Neural crest cell (in vitro differentiated cells): ENCODE measurements around the gene RASA2. TPM values are rescaled to one million over a fixed set of nuclear protein-coding genes. Genes with fewer than 3 reads are reported as not detected.
"Not testable (repeated sequence)": the region's sequence is repeated elsewhere in the genome, so short reads cannot be mapped to it uniquely, and the experiment has no call there.

Source experiments
- DNase-seq: peaks from one replicate; pipeline ENCODE4 v3.0.0; 2021; ENCODE audit warnings: low read depth, mixed read lengths, low spot score
- H3K27ac Mint-ChIP-seq: one replicate; pipeline ENCODE4 v1.8.0; 2021; ENCODE audit warnings: mild to moderate bottlenecking, mixed read lengths; ENCODE audit not compliant: unreplicated experiment
- H3K27me3 Mint-ChIP-seq: 2 replicates; pipeline ENCODE4 v1.8.0; 2021; ENCODE audit warnings: low read depth, mild to moderate bottlenecking, mixed read lengths
- H3K36me3 Mint-ChIP-seq: 2 replicates; pipeline ENCODE4 v1.8.0; 2021; ENCODE audit warnings: low read depth, mild to moderate bottlenecking, mixed read lengths
- H3K4me1 Mint-ChIP-seq: 2 replicates; pipeline ENCODE4 v1.8.0; 2021; ENCODE audit warnings: mixed read lengths
- H3K4me3 Mint-ChIP-seq: one replicate; pipeline ENCODE4 v1.8.0; 2021; ENCODE audit warnings: mild to moderate bottlenecking, mixed read lengths
- H3K9me3 Mint-ChIP-seq: 2 replicates; pipeline ENCODE4 v1.8.0; 2021; ENCODE audit warnings: mixed read lengths
- CTCF ChIP-seq: fragments of 200-600 bp; sonication (generic); conservative IDR thresholded peaks from 2 replicates; pipeline ENCODE4 v1.5.0; 2021; ENCODE audit warnings: antibody characterized with exemption, mild to moderate bottlenecking
- total RNA-seq: library from RNA; stranded (reverse); gene quantifications from 2 replicates; pipeline ENCODE4 v1.2.1, GENCODE V29; 2021

Gene RASA2
- total RNA-seq, 1 donor from 2014 or later, result 19.2 TPM

DNA sequence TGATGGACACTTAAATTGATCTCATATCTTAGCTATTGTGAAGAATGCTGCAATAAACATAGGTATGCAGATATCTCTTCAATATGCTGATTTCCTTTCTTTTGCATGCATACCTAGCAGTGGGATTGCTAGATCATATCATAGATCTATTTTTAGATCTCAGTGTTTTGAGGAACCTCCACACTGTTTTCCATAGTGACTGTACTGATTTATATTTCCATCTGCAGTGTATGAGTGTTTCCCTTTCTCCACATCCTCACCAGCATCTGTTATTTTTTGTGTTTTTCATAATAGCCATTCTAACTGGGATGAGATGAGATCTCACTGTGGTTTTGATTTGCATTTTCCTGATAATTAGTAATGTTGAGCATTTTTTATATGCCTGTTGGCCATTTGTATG is 17.1 kb upstream of the RASA2 start:
- Mint-ChIP-seq H3K4me1 (peaks cover 7% of the 10 kb centered on the region), H3K27me3 (no peaks in the 10 kb centered on the region), H3K9me3 (peaks cover 29% of the 10 kb centered on the region), H3K36me3 (peaks cover 7% of the 10 kb centered on the region), H3K4me3 (no peak overlapping the region), H3K27ac (no peak overlapping the region)
- no peak for TF ChIP-seq CTCF
- no peak for DNase-seq

- Mint-ChIP-seq H3K4me3 (no peak overlapping the region), H3K9me3 (peaks cover 25% of the 10 kb centered on the region), H3K27ac (no peak overlapping the region), H3K27me3 (no peaks in the 10 kb centered on the region), H3K36me3 (peaks cover 7% of the 10 kb centered on the region), H3K4me1 (no peaks in the 10 kb centered on the region)
- DNase-seq, result no peak
- TF ChIP-seq CTCF, result no peak
These were observed 15.7 kb upstream of the RASA2 start for GRCh38 chr3:141471160-141471559.

DNA sequence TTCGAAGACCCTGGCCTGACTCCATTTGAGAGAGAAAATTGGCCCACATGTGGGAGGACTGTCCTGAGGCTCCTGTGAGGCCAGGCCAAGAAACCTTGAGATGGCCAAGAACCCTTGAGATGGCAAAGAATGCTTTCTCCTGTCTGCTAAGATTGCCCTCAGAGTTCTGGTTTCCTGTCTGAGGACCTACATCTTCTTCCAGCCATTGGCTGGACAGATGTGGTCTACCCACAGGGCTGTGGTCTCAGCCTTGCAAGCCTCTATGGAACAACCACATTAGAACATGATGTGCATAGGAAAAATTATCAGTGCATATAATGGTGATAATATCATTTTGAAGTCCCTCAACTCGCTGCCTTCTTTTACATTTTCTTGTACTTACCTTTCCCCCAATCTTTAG is 10.8 kb upstream of the RASA2 start:
- no peaks in the 10 kb centered on the region for H3K4me1 Mint-ChIP-seq
- peaks cover 4% of the 10 kb centered on the region for H3K36me3 Mint-ChIP-seq
- no peak overlapping the region for H3K4me3 Mint-ChIP-seq
- peaks cover 8% of the 10 kb centered on the region for H3K27me3 Mint-ChIP-seq
- no peak overlapping the region for H3K27ac Mint-ChIP-seq
- DNase-seq, result no peak
- TF ChIP-seq CTCF, result no peak
- H3K9me3 Mint-ChIP-seq, result peaks cover 11% of the 10 kb centered on the region

- H3K4me1 Mint-ChIP-seq, result no peaks in the 10 kb centered on the region
These were observed 9.6 kb upstream of the RASA2 start for GRCh38 chr3:141477224-141477623.

DNA sequence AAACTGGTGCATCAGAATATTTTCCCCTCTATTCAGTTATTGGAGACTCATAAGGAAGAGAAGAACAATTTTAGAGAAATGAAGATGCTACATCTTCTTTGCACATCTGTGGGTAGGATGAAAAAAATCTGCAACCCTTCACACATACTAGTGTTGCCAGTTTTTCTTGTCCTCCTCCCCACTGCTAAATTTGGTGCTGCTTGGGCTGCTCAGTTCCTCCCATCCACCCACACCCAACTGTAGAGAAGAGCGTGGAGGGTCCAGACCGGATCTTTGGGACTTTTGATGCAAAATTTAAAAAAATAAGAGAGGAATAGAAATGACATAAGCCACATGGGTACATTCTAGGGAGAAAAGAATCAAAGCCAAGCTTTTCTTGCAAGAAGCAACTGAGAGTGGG is 8.7 kb upstream of the RASA2 start:
- no peak for DNase-seq
- peaks cover 8% of the 10 kb centered on the region for H3K27me3 Mint-ChIP-seq
- H3K36me3 Mint-ChIP-seq, result no peaks in the 10 kb centered on the region
- peaks cover 4% of the 10 kb centered on the region for H3K9me3 Mint-ChIP-seq
- TF ChIP-seq CTCF, result no peak
- no peaks in the 10 kb centered on the region for H3K4me1 Mint-ChIP-seq
- no peak overlapping the region for H3K4me3 Mint-ChIP-seq
- no peak overlapping the region for H3K27ac Mint-ChIP-seq

More at GRCh38 chr3:141477224-141477623, 9.6 kb upstream of the RASA2 start:
- no peak for TF ChIP-seq CTCF
- Mint-ChIP-seq H3K36me3 (peaks cover 2% of the 10 kb centered on the region), H3K27ac (no peak overlapping the region), H3K27me3 (peaks cover 8% of the 10 kb centered on the region), H3K9me3 (peaks cover 7% of the 10 kb centered on the region), H3K4me3 (no peak overlapping the region)
- no peak for DNase-seq

DNA sequence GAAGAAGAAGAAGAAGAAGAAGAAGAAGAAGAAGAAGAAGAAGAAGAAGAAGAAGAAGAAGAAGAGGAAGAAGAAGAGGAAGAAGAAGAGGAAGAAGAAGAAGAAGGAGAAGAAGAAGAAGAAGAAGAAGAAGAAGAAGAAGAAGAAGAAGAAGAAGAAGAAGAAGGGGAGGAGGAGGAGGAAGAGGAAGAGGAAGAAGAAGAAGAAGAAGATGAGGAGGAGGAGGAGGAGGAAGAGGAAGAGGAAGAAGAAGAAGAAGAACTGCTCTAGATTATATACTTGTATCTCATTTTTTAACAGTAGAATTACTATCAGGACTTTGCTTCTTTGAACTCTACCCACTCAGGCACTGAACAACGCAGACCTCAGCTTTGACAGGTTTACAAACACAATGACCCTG is 8.0 kb upstream of the RASA2 start:
- not testable (repeated sequence) for H3K27ac Mint-ChIP-seq, H3K4me1 Mint-ChIP-seq, H3K4me3 Mint-ChIP-seq, H3K36me3 Mint-ChIP-seq, H3K9me3 Mint-ChIP-seq, H3K27me3 Mint-ChIP-seq, DNase-seq
